Measurements from ENCODE around the gene FCHSD1.

FCHSD1 gene

DNA sequence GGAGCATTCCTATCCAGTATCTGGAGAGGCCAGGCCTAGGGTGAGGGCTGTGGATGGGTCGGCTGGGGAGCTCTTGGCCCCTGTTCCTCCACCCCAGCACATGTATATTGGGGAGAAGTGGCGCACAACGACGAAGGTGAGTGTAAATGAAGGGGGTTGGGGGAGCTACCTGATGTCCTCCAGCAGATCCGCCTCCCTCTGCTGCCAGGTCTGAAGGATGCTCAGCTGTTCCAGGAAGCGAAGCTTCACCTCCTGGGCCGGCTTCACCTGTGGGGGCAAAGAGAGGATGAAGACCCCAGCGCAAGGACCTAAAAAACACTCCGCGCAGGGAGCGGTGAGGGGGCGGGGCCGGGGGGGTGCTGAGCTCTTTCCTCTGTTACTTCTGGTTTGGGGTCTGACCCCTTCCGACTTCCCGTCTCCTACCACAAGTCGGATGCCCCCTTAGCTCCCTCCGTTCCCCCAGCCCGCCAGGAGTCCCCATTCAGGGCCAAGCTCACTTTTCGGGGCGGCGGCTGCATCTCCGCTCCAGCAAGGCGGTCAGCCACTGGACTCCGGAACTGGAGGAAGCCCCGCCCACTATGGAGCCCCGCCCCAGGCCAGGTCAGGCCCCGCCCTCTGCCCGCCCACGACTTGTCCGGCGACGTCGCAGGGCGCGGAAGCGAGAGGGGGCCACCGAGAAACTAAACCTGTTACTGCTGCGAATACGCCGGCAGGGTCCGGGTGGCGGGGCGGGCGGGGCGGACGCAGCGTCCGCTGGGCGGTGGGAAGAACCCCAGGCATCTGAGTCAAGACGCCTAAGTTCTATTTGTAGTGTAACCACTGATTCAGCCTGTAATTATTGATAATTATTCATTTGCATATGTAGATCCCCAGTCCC is at the start of gene FCHSD1:
TSS of gene FCHSD1 (minus strand) at position 568 of the 877 bp plus-strand sequence. CDS start at position 518, 50 bp downstream.
- DNase-seq (ENCODE audit: low read depth): peak; percentile 85
- TF ChIP-seq, protein P1, sequence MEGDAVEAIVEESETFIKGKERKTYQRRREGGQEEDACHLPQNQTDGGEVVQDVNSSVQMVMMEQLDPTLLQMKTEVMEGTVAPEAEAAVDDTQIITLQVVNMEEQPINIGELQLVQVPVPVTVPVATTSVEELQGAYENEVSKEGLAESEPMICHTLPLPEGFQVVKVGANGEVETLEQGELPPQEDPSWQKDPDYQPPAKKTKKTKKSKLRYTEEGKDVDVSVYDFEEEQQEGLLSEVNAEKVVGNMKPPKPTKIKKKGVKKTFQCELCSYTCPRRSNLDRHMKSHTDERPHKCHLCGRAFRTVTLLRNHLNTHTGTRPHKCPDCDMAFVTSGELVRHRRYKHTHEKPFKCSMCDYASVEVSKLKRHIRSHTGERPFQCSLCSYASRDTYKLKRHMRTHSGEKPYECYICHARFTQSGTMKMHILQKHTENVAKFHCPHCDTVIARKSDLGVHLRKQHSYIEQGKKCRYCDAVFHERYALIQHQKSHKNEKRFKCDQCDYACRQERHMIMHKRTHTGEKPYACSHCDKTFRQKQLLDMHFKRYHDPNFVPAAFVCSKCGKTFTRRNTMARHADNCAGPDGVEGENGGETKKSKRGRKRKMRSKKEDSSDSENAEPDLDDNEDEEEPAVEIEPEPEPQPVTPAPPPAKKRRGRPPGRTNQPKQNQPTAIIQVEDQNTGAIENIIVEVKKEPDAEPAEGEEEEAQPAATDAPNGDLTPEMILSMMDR (conservative IDR thresholded peaks at IDR 0.05; ENCODE audit: low read depth, low read length): no peak
- peak within 1 kb of the TSS; percentile 83 for H3K4me3 ChIP-seq (ENCODE audit: low read depth, low read length)

GRCh38 chr5:141697586-141697985 is 46.4 kb upstream of the FCHSD1 start:
- TF ChIP-seq, protein P1 (conservative IDR thresholded peaks at IDR 0.05; ENCODE audit: low read depth, low read length): no peak
- no peak overlapping the region for H3K4me3 ChIP-seq (ENCODE audit: low read depth, low read length)
- DNase-seq (ENCODE audit: low read depth): no peak

DNA sequence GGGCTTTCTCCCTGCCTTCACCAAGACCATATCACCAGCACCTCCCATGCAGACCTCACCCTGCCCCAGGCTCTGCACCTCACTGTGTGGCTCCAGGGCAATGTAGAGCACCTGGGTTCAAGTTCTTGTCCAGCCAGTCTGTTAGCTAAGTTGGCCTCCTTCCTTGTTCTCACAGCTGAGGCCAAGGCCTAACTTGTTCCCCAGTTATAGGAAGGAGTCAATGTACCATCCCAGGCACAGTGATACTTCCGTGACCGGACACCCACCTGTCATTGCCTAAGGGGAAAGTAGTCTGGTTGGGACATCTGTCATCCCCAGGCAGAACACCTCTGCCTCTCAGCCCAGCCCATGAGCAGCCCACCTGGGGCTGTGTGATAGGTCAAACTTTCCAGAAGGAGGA is 45.2 kb upstream of the FCHSD1 start:
- no peak overlapping the region for H3K4me3 ChIP-seq (ENCODE audit: low read depth, low read length)
- no peak for DNase-seq (ENCODE audit: low read depth)
- TF ChIP-seq, protein P1 (conservative IDR thresholded peaks at IDR 0.05; ENCODE audit: low read depth, low read length): no peak

DNA sequence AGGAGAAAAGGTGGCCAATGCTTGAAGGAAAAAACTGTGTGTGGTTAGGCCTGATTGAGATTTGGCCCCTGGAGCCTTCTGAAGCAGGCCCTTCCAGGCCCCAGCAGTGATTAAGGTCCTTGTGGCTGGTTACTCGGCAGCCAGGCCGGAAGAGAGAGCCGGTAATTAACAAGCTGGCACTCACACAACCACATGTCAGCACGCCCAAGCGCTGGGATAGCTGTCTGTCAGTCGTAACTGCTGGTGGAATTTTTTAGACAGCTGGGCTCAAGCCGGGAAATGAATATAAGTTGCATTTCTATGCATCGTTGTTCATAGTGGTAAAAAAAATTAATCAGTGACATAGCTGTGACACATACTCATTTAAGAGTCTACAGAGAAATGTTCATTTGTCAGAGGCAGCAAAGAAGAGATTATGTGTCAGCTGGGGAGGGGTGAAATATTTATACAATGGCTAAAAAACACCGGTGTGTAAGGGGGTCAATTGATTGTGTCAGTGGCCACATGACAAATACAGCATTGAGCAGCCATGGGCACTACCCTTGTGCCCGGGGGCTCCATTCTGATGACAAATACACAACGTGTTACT is 44.5 kb upstream of the FCHSD1 start:
- no peak overlapping the region for H3K4me3 ChIP-seq (ENCODE audit: low read depth, low read length)
- DNase-seq (ENCODE audit: low read depth): no peak
- TF ChIP-seq, protein P1 (conservative IDR thresholded peaks at IDR 0.05; ENCODE audit: low read depth, low read length): no peak

GRCh38 chr5:141694479-141694878 is 43.3 kb upstream of the FCHSD1 start:
- TF ChIP-seq, protein P1 (conservative IDR thresholded peaks at IDR 0.05; ENCODE audit: low read depth, low read length): no peak
- no peak for DNase-seq (ENCODE audit: low read depth)
- no peak overlapping the region for H3K4me3 ChIP-seq (ENCODE audit: low read depth, low read length)

DNA sequence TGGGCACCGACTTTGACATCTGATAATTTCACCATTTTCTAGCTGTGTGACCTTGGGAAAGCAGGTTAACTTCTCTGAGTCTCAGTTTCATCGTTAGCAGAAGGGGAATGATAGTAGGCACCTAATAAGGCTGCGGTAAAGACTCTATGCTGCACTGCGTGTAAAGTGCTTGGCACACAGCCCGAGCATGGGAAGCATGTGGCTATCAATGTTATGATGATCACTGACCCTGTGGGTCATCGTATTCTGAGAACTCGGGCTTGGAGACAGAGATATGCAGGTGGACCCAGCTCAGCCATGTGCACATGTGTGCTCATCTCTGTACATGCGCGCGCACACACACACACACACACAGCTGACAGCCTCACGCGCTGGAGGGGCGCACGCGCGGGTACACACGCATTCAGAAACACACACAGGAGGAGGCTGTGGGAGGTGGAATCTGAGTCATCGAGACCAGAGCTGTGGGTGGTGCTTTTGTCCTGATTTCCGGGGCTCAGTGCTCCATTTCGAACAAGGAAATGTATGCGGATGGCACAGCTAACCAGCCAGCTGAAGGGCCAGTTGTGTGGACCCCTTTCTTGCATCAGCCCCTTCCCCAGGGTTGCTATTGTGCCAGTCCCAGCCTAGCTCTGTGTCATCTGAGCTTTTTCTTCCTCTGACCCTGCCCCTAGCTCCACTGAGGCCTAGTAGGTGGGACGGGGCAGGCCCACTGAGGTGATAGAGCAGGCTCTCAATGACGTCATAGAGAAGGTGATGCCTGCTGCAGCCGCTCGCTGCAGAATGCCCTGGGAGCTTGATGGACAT is 41.9 kb upstream of the FCHSD1 start:
- TF ChIP-seq, protein P1 (conservative IDR thresholded peaks at IDR 0.05; ENCODE audit: low read depth, low read length): no peak
- H3K4me3 ChIP-seq (ENCODE audit: low read depth, low read length): no peak overlapping the region

More for the DNA sequence above, 41.9 kb upstream of the FCHSD1 start:
- DNase-seq (ENCODE audit: low read depth): peak; percentile 52

Measured in choroid plexus epithelial cell (primary cell).